ENCODE data around the gene NUP62. TPM values are rescaled to one million over a fixed set of nuclear protein-coding genes. Genes with fewer than 3 reads are reported as not detected.

NUP62 gene
- polyA plus RNA-seq, 12 donors, result 43.9 to 530 (median 54.9) TPM

DNA sequence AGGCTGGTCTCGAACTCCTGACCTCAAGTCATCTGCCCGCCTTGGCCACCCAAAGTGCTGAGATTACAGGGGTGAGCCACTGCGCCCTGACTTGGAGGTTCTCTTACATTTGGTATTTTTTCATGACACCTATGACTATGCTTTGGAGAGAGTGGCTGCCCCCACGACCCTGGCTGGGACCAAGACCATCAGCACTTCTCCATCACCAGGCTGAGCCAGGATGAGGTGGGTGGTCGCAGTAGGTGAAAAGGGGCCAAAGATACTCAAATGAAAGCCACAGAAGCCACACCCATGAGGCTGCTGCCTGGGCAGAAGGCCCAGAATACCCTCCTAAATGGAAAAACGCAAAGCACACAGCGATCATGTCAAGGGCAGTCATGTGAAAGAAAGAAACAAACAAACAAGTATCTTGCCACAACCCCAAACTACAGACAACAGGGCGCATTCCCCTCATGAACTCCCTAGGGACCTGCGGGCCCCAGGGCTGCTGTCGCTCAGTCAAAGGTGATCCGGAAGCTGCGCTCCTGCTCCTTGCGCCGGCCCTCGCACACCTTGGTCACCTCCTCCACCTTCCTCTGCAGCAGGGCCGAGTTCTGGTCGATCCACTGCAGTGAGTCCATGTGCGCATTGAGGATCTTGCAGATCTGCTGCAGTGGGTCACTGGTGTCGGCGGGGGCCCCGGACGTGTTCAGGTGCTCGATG is 21.4 kb downstream of the NUP62 start:
- DNase-seq, result no peak

- DNase-seq, result no peak
These were observed 22.3 kb downstream of the NUP62 start for GRCh38 chr19:49906879-49907564.

GRCh38 chr19:49904136-49904535 is 25.2 kb downstream of the NUP62 start:
- no peak for DNase-seq

DNA sequence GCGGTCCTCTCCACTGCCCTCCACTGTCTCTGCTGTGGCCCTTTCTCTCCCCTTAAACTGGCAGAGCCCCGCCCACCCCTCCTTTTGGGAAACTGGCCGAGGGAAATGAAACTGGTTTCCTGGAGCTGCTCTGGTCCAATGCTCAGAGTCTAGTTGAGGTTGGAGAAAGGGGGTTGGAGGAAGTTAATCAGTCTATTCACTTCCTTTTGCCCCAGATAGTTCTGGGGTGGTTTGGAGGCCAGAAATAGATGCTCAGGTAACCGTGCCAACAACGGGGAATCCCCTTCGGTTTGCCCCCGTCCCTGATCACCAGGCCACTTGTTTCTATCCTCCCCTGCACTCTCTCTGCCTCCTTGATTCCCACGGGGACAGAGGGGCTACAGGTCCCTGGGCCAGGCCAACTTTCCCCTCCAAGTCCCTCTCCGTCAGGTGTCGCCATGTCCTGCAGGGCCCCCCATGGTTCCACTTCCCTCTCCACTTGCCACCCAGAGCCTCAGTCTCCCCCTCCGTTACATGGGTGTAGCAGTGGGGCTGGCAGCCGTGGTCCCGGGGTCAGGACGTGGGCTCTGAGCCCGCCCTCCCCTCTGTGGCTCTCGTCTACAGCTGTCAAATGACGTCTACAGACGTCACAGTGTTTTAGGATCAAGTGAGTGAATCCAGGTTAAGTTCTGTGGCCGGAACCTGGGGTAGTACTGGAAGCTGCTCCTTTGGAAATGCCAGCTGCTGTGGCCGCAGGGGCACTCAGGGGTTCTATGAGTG is 32.3 kb downstream of the NUP62 start, which contains the start of gene IL4I1:
TSS of gene IL4I1 (minus strand) at position 25 of the 759 bp plus-strand sequence. CDS start 727 bp downstream, outside the sequence.
- DNase-seq, result no peak

DNA sequence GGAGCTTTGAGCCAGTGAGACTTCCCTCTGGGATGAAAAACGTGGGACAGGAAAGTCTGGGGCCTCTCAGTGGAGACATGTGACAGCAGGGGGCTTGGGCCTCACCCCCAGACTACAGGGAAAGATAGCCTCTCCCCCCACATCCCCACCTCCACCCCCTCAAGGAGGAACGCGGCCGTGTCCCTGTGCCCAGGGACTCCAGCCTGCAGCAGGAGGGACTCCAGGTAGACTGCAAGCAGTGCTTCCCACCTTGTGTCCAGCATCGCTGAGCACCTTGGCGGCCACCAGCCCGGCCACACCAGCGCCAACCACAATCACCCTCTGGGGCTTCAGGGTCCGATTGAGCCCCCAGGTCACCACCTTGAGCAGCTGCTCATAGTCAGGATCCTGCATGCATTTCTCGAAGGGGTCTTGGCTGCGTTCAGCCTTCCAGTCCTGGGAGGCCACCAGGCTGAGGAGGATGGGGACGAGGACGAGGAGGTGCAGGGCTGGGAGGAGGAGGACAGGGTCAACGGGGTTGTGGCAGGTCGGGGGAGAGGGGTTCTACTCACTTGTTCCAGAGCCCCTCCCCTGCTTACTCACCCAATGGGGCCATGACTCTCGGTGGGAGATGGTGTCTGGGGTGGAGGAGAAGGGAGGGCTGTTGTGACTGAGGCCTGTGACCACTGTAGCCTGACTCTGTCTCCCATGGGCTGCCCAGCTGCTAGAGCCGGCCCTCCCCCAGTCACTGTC is 33.6 kb downstream of the NUP62 start:
- no peak for DNase-seq

DNA sequence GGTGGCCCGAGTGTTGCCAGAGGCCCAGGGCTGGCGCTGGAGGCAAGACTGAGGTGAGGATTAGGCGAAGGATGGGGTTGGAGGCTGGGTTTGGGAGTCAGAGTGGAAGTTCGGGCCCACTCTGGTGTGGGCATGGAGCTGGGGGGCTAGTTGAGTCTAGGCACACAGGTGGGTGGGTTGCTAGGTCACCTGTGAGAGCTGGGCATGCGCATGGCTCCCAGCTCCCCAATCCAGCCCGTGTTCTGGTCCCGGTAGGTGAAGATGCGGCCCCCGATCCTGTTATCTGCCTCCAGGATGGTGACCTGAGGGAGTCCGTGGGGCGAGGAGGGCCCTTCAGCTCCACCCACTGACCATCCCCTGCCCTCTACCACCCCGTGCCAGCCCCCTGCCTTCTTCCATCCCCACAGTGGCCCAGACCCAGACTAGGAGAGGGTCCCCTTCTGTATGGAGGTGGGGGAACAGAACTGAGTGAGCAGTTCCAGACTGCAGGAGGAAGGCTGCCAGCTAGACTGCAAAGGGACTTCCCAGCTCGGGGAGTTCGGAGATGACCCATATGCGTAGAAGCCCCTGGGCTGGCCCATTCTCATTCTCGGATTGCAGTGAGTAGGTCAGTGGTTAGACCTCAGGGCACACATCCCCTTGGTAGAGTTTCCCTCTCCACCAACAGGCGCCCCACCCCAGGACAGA is 34.3 kb downstream of the NUP62 start:
- no peak for DNase-seq

GRCh38 chr19:49894011-49894664 is 35.2 kb downstream of the NUP62 start:
- DNase-seq, result no peak

GRCh38 chr19:49892716-49893115 is 36.6 kb downstream of the NUP62 start:
- DNase-seq, result no peak

DNA sequence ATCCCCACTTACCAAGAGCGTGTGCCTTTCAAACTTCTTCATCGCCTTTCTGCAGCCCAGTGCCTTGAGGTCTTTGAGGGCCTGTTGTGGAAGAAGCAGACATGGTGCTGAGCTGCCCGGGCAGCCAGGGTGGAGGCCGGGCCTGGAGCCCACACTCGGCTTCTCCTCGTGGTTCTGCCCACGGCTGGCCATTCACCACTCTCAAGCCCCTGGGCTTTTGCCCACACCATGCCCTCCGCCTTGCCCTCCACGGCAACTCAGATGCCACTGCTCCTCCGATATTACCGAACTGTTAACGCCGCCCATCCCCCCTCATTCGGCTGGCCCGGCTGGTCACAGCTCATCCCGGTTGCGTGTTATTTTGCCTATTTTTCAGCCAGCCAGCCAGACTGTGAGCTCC is 37.9 kb downstream of the NUP62 start:
- DNase-seq, result no peak

GRCh38 chr19:49890349-49891311 is 38.7 kb downstream of the NUP62 start:
- DNase-seq, result no peak

GRCh38 chr19:49889687-49890348 is 39.5 kb downstream of the NUP62 start:
- peak; percentile 82 for DNase-seq

DNA sequence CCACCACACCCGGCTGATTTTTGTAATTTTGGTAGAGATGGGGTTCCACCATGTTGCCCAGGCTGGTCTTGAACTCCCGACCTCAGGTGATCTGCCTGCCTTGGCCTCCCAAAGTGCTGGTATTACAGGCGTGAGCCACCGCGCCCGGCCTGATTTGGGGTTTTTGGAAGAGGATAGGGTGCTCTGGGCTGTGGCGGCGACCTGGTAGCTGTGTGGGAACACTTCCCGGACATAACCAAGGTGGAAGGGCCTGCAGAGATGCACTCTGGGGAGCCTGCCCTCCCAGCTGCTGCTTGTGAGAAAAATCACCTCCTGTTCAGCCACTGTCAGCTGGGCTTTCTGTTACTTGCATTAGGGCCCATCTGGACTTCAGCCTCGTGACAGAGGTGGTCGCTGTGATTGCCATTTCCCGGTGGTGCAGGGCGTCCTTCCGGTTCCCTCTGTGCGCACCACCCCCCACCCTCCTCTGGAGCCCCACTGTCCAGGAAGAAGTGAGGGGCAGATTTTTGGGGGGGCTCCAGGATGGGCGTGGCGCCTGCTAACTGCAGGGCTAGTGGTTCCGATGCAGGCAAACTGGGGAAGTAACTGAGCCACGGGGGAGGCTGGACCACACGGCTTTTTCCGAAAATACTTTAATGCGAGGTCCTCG is 40.1 kb downstream of the NUP62 start:
- no peak for DNase-seq

DNA sequence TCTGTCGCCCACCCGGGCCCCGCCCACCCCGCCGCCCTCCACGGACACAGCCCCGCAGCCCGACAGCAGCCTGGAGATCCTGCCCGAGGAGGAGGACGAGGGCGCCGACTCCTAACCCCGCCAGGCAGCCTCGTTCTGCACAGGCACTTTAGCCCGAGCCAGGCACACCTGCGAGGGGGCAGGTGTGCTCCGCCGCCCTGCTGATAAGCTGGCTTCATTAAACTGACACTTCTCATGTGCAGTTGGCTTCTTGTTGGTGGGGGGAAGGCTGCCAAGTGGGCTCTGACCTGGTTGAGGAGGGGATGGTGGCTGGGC is 40.8 kb downstream of the NUP62 start:
- no peak for DNase-seq

DNA sequence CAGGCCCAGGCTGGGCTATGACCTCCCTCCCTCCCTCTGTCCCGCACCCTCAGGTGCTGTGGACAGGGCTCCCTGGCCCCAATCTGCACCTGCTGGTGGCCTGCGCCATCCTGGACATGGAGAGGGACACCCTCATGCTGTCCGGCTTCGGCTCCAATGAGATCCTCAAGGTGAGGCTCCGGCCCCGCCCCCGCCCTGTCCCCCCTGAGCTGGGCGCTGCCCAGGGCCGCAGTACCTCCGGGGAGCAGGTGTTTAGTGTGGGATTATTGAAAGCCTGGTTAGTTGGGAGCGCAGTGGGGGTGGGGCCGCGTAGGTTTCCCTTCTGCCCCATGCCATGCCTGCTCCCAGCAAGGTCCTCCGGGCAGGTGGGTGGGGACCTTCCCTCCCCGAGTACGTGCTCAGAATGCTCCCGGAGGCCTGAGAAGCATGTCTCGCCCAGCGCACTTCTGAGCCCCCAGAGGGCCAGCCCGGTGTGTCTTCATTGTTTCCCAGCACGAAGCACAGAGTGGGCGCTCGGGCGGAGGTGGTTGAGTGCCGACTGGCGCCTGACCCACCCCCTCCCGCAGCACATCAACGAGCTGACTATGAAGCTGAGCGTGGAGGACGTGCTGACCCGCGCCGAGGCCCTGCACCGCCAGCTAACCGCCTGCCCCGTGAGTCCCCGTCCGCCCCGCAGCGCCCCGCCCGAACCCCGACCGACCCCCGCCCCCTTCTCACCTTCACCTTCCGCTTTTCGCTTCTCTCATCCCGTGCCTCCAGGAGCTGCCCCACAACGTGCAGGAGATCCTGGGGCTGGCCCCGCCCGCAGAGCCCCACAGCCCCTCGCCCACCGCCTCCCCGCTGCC is 41.4 kb downstream of the NUP62 start:
- no peak for DNase-seq

DNA sequence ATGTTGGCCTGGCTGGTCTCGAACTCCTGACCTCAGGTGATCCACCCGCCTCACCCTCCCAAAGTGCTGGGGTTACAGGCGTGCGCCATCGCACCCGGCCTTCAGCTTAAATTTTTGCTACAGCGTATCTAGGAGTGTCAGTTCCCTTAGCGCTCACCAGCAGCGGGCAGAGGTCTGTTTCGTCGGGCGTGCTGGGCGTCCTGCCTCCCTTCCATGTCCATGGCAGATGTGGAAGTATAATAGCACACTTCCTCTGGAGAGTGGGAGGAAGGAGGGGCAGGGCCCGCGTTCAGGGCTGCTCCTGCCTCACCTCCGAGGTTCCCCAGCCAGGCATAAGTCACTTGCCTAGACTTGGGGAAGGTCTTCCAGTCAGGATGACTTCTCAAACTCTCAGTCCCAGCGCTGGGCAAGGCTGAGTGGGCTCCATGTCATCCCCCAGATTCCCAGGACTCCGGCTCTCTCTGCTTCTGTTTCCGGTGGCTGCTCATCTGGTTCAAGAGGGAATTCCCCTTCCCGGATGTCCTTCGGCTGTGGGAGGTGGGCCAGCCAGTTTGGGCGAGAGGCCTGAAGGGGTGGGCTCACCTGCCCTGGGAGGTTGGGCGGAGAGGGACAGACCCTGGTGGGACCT is 42.2 kb downstream of the NUP62 start:
- DNase-seq, result no peak

- DNase-seq, result no peak
These were observed 44.5 kb downstream of the NUP62 start for GRCh38 chr19:49884760-49885159.

DNA sequence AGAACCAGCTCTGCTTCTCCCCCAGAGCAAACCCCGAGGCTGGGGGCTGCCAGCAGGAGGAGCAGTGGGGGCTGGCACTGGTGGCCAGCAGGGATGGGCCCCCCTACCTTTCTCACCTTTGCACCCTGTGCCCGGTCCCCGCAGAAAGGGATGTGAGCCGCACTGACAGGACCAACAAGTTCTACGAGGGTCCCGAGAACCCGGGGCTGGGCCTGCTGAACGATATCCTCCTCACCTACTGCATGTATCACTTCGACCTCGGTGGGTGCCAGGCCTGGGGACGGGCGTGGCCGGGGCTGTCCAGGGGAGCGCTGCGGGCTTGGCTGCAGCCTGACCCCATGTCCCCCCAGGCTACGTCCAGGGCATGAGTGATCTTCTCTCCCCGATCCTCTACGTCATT is 45.2 kb downstream of the NUP62 start:
- DNase-seq, result no peak
